Heart left ventricle (tissue), 16 donors: ENCODE data around the gene SLC25A26. TPM values are rescaled to one million over a fixed set of nuclear protein-coding genes. Genes with fewer than 3 reads are reported as not detected.

Experiments
- ATAC-seq, 4 donors: fragments of 200-7000 bp; cut with Tn5 transposase; one replicate each; pipeline ENCODE4 v1.9.1; 2020 to 2022; ENCODE audit warnings: moderate library complexity in 4 of 4, mild to moderate bottlenecking in 3 of 4, moderate number of reproducible peaks in 1 of 4
- DNase-seq, 5 donors: peaks; one replicate each; pipeline ENCODE4 v3.0.0-alpha.2; 2020
- H3K27ac ChIP-seq, 12 donors: fragments of 200-600 bp; sonication (generic) in 4 of 12; one replicate each; pipeline versions ENCODE4 v1.5.0 to v1.8.0; 2016 to 2022; ENCODE audit warnings: mild to moderate bottlenecking in 2 of 12
- H3K27me3 ChIP-seq, 9 donors: fragments of 200-600 bp; sonication (generic) in 2 of 9; one replicate each; pipeline versions ENCODE4 v1.5.1 to v1.8.0; 2016 to 2022; ENCODE audit warnings: mild to moderate bottlenecking in 3 of 9
- H3K36me3 ChIP-seq, 9 donors: fragments of 200-600 bp; sonication (generic) in 2 of 9; one replicate each; pipeline versions ENCODE4 v1.5.0 to v1.8.0; 2018 to 2022; ENCODE audit warnings: mild to moderate bottlenecking in 2 of 9
- H3K4me1 ChIP-seq, 12 donors: fragments of 200-600 bp; sonication (generic) in 4 of 12; one replicate each; pipeline versions ENCODE4 v1.5.0 to v1.8.0; 2016 to 2022; ENCODE audit warnings: mild to moderate bottlenecking in 3 of 12
- H3K4me3 ChIP-seq, 12 donors: fragments of 200-600 bp; sonication (generic) in 4 of 12; one replicate each; pipeline versions ENCODE4 v1.5.0 to v1.8.0; 2017 to 2022; ENCODE audit warnings: mild to moderate bottlenecking in 9 of 12, moderate library complexity in 4 of 12
- H3K9me3 ChIP-seq, 12 donors: fragments of 200-600 bp; sonication (generic) in 4 of 12; one replicate each; pipeline versions ENCODE4 v1.5.0 to v1.8.0; 2016 to 2022; ENCODE audit warnings: mild to moderate bottlenecking in 1 of 12
- CTCF ChIP-seq, 12 donors: fragments of 200-600 bp; sonication (generic) in 4 of 12; IDR thresholded peaks; one replicate each; pipeline versions ENCODE4 v1.5.0 to v1.8.0; 2018 to 2022; ENCODE audit warnings: antibody characterized with exemption in 12 of 12, mild to moderate bottlenecking in 5 of 12
- POLR2A ChIP-seq, 2 donors: fragments of 450-650 bp; IDR thresholded peaks; one replicate each; pipeline ENCODE4 v1.6.1; 2017; ENCODE audit warnings: antibody characterized with exemption in 2 of 2, mild to moderate bottlenecking in 2 of 2, moderate library complexity in 2 of 2
- WGBS, 4 donors: extraction: QIAGEN DNeasy Blood & Tissue Kit in 2 of 4; methylation state at CpG; one replicate each; pipeline versions ENCODE4 v1.1.5 to v1.1.7; 2013 to 2018; 5-methylcytosine and 5-hydroxymethylcytosine counted together
- intact Hi-C, 10 donors: fragments of 100-400 bp; cut with DNase I; formaldehyde crosslinking; loops; one replicate each; pipeline versions ENCODE4 v1.11.1 to v1.14.2; 2022
- polyA plus RNA-seq, 2 donors: library from polyadenylated mRNA; stranded (reverse); fragments of 200-250 nt; gene quantifications; one replicate each; pipeline ENCODE4 v1.2.3, GENCODE V29; 2013
- total RNA-seq, 9 donors: library from RNA; depleted of rRNA in 2 of 9; stranded (reverse); fragments of >200 nt in 2 of 9; fragmentation: NEBNext Ultra II Directional in 3 of 9; extraction: Animal tissue kit (Norgen Biotek cat#: 25700) in 3 of 9; gene quantifications; one replicate each; pipeline versions ENCODE4 v1.1.0 to v1.2.4, GENCODE V29; 2016 to 2023
- donor health status: ischemic (EF 13 %, LVEDD 7.1; RV severe dilation, severe dysfunction).
- donor health status: healthy with polysubstance abuse.
- donor health status: DM: no; HTN: yes; CAD: no.
- donor health status: DM: no; HTN: no; CAD: no.
- donor health status: ischemic (EF 25% LVEDD 6.9; RV normal size, moderate dysfunction).
- donor health status: ischemic (EF 25% LVEDD 5.7; RV mildly dilated, moderate dysfunction).
- donor health status: healthy.
- donor health status: DM: yes; HTN: yes; CAD: no.
- donor health status: ischemic (EF 35%, LVEDD 5.7; RV mildly dilated, moderate dysfunction).
- donor health status: nonischemic (EF 11% LVEDD 7.7; RV severe dilation, severe dysfunction).
- donor health status: DM: yes; HTN: yes; CAD: no.
- donor health status: PGD.
- donor health status: ischemic (EF 29% LVEDD 5.4; RV normal size, mild dysfunction).
- donor health status: nonischemic (EF 23%, LVEDD 6.1; RV moderate dilation, normal function).

SLC25A26 gene
- total and polyA plus RNA-seq, 11 donors, result 20.0 to 42.2 (median 25.4) TPM

- H3K27ac ChIP-seq, result peak overlapping the region; percentile 38 to 81 (median 66)
- TF ChIP-seq CTCF (IDR thresholded peaks at IDR 0.05) (no peak), POLR2A (IDR thresholded peaks at IDR 0.05) (no peak)
- intact Hi-C loops, result no loop called here
- ATAC-seq, result peak; percentile 68 to 83 (median 72)
- peaks cover 0 to 11% (median 0%) of the 10 kb centered on the region in 12 donors for H3K9me3 ChIP-seq
- peaks cover 0 to 78% (median 52%) of the 10 kb centered on the region in 12 donors for H3K4me1 ChIP-seq
- H3K4me3 ChIP-seq, result no peak overlapping the region
- WGBS, 4 donors, result 24 to 40% (median 35%) methylated on average over 5 of the region's 5 CpGs
- H3K36me3 ChIP-seq, result no peaks in the 10 kb centered on the region
- peak; percentile 61 to 81 (median 71) for DNase-seq
- no peaks in the 10 kb centered on the region for H3K27me3 ChIP-seq
Observed at GRCh38 chr3:66425032-66425431, 204.2 kb downstream of the SLC25A26 start.

- H3K4me3 ChIP-seq, result no peak overlapping the region
- peaks cover 0 to 11% (median 0%) of the 10 kb centered on the region in 12 donors for H3K9me3 ChIP-seq
- DNase-seq (no peak), ATAC-seq (no peak)
- H3K27ac ChIP-seq, result peak overlapping the region; percentile 38 to 81 (median 66)
- TF ChIP-seq CTCF (IDR thresholded peaks at IDR 0.05), result no peak
- no peak for TF ChIP-seq POLR2A (IDR thresholded peaks at IDR 0.05)
- peaks cover 0 to 80% (median 55%) of the 10 kb centered on the region in 12 donors for H3K4me1 ChIP-seq
- H3K27me3 ChIP-seq, result no peaks in the 10 kb centered on the region
- intact Hi-C loops, result no loop called here
- no peaks in the 10 kb centered on the region for H3K36me3 ChIP-seq
- 66 to 84% (median 76%) methylated on average over 7 of the region's 7 CpGs for WGBS, 4 donors
Observed at GRCh38 chr3:66425576-66426114, 204.8 kb downstream of the SLC25A26 start.

GRCh38 chr3:66426135-66426534, 205.3 kb downstream of the SLC25A26 start:
- DNase-seq, result no peak
- no peaks in the 10 kb centered on the region for H3K27me3 ChIP-seq
- no peak overlapping the region for H3K4me3 ChIP-seq
- peak overlapping the region in 11 of 12 donors; percentile 12 to 81 (median 66) for H3K27ac ChIP-seq
- no peaks in the 10 kb centered on the region for H3K36me3 ChIP-seq
- ATAC-seq, result no peak
- peaks cover 0 to 11% (median 0%) of the 10 kb centered on the region in 12 donors for H3K9me3 ChIP-seq
- peaks cover 0 to 85% (median 56%) of the 10 kb centered on the region in 12 donors for H3K4me1 ChIP-seq
- intact Hi-C loops, result no loop called here
- WGBS, 4 donors, result 74 to 92% (median 86%) methylated on average over 1 of the region's 1 CpG
- TF ChIP-seq CTCF (IDR thresholded peaks at IDR 0.05) (no peak), POLR2A (IDR thresholded peaks at IDR 0.05) (no peak)

GRCh38 chr3:66427352-66427751, 206.6 kb downstream of the SLC25A26 start:
- no peak overlapping the region for H3K4me3 ChIP-seq
- intact Hi-C loops, result no loop called here
- WGBS, 4 donors, result 83 to 93% (median 87%) methylated on average over 3 of the region's 3 CpGs
- no peak for DNase-seq
- peak overlapping the region in 3 of 12 donors; percentile 47 to 81 (median 69) for H3K27ac ChIP-seq
- no peaks in the 10 kb centered on the region for H3K36me3 ChIP-seq
- H3K27me3 ChIP-seq, result no peaks in the 10 kb centered on the region
- ATAC-seq, result no peak
- peaks cover 0 to 96% (median 66%) of the 10 kb centered on the region in 12 donors for H3K4me1 ChIP-seq
- peaks cover 0 to under 1% (median 0%) of the 10 kb centered on the region in 12 donors for H3K9me3 ChIP-seq
- TF ChIP-seq POLR2A (IDR thresholded peaks at IDR 0.05) (no peak), CTCF (IDR thresholded peaks at IDR 0.05) (no peak)
